HCT116 (cell line): ENCODE measurements around the gene RUNX2. TPM values are rescaled to one million over a fixed set of nuclear protein-coding genes. Genes with fewer than 3 reads are reported as not detected.

ENCODE experiments used
- ATAC-seq: fragments of 200-7000 bp; cut with Tn5 transposase; 2 replicates; pipeline ENCODE4 v1.9.1; 2020; ENCODE audit warnings: mild to moderate bottlenecking, moderate library complexity
- BruUV-seq: library from RNA; stranded (reverse); fragments of 400-500 nt; replicated peaks from 2 replicates; lab custom pipeline; 2021; lab: Mats Ljungman, UMichigan
- CTCF ChIA-PET: fragments of 300-600 bp; sonication (Branson Sonifier 250); formaldehyde crosslinking; loops from one replicate; lab custom pipeline; 2021; ENCODE audit warnings: antibody characterized with exemption; lab: Charles Lee
- POLR2A ChIA-PET: fragments of 300-600, 350-600 bp; sonication (Branson Sonifier 250); formaldehyde crosslinking; loops from one replicate; lab custom pipeline; 2021; ENCODE audit warnings: antibody characterized with exemption; lab: Charles Lee
- RAD21 ChIA-PET, 2 experiments: fragments of 300-600 bp; sonication (Branson Sonifier 250); formaldehyde crosslinking; loops; one replicate each; lab custom pipeline; 2023; ENCODE audit warnings: low total read pairs in 2 of 2; ENCODE audit not compliant: uncharacterized antibody in 2 of 2, unreplicated experiment in 2 of 2, low non-redundant PET in 1 of 2; lab: Charles Lee
- DNase-seq: peaks from one replicate; pipeline ENCODE4 v3.0.0-alpha.2; 2010; ENCODE audit warnings: low read depth, low spot score
- H2AFZ ChIP-seq: fragments of 200-600 bp; shearing (Covaris generic), sonication (generic); 2 replicates; pipeline ENCODE4 v1.6.1; 2017; ENCODE audit warnings: low read depth, mixed run types, mixed read lengths, antibody characterized with exemption, low read length; ENCODE audit not compliant: poor library complexity, severe bottlenecking
- H3K27ac ChIP-seq: 2 replicates; pipeline ENCODE4 v1.5.1; 2012; ENCODE audit warnings: low read depth, low read length
- H3K27me3 ChIP-seq: fragments of 200-600 bp; sonication (generic); 2 replicates; pipeline ENCODE4 v1.6.1; 2016; ENCODE audit warnings: mixed run types, low read length, mixed read lengths; ENCODE audit not compliant: insufficient read depth
- H3K36me3 ChIP-seq, 2 experiments: fragments of 200-500 bp in 1 of 2; fragments of 200-600 bp in 1 of 2; sonication (Bioruptor generic) in 1 of 2; sonication (generic) in 1 of 2; 2 replicates each; pipeline versions ENCODE4 v1.5.1 to v1.6.1; 2014 to 2016; ENCODE audit warnings: low read length in 2 of 2, inconsistent platforms in 1 of 2, mixed read lengths in 1 of 2, mixed run types in 1 of 2; ENCODE audit not compliant: insufficient read depth in 2 of 2, control insufficient read depth in 1 of 2
- H3K4me1 ChIP-seq, 2 experiments: fragments of 200-600 bp in 1 of 2; sonication (generic) in 1 of 2; 2 replicates each; pipeline versions ENCODE4 v1.5.1 to v1.6.1; 2012 to 2017; ENCODE audit warnings: low read length in 2 of 2, inconsistent platforms in 1 of 2, mild to moderate bottlenecking in 1 of 2, mixed read lengths in 1 of 2, mixed run types in 1 of 2, moderate library complexity in 1 of 2; ENCODE audit not compliant: insufficient read depth in 2 of 2, control insufficient read depth in 1 of 2
- H3K4me2 ChIP-seq: fragments of 200-600 bp; sonication (generic); 2 replicates; pipeline ENCODE4 v1.6.1; 2017; ENCODE audit warnings: mixed run types, low read length, mixed read lengths
- H3K4me3 ChIP-seq, 2 experiments: fragments of 200-600 bp in 1 of 2; sonication (generic) in 1 of 2; replicated peaks in 1 of 2; 2 replicates each; pipeline ENCODE4 v1.5.1; 2011 to 2016; ENCODE audit warnings: low read length in 2 of 2, control low read depth in 1 of 2, low read depth in 1 of 2, mild to moderate bottlenecking in 1 of 2, mixed read lengths in 1 of 2, mixed run types in 1 of 2
- H3K79me2 ChIP-seq: fragments of 200-600 bp; sonication (generic); 2 replicates; pipeline ENCODE4 v1.6.1; 2017; ENCODE audit warnings: mild to moderate bottlenecking, mixed run types, low read length, moderate library complexity, mixed read lengths; ENCODE audit not compliant: insufficient read depth
- H3K9ac ChIP-seq: fragments of 200-600 bp; sonication (generic); 2 replicates; pipeline ENCODE4 v1.6.1; 2016; ENCODE audit warnings: low read length, mixed read lengths
- H3K9me2 ChIP-seq: fragments of 200-600 bp; sonication (generic), shearing (Covaris generic); 2 replicates; pipeline ENCODE4 v1.6.1; 2017; ENCODE audit warnings: mixed run types, mild to moderate bottlenecking, moderate library complexity; ENCODE audit not compliant: insufficient read depth
- H3K9me3 ChIP-seq, 2 experiments: fragments of 200-500 bp in 1 of 2; fragments of 200-600 bp in 1 of 2; sonication (Bioruptor generic) in 1 of 2; sonication (generic) in 1 of 2; 2 replicates each; pipeline ENCODE4 v1.6.1; 2014 to 2017; ENCODE audit warnings: low read length in 2 of 2, mixed read lengths in 2 of 2, inconsistent platforms in 1 of 2, low read depth in 1 of 2, mild to moderate bottlenecking in 1 of 2, mixed run types in 1 of 2, moderate library complexity in 1 of 2; ENCODE audit not compliant: control insufficient read depth in 1 of 2, insufficient read depth in 1 of 2
- H4K20me1 ChIP-seq: fragments of 200-600 bp; sonication (generic), shearing (Covaris generic); 2 replicates; pipeline ENCODE4 v1.6.1; 2017; ENCODE audit warnings: mixed run types, mild to moderate bottlenecking, moderate library complexity; ENCODE audit not compliant: insufficient read depth
- CBX3 ChIP-seq: IDR thresholded peaks from 2 replicates; pipeline ENCODE4 v1.6.1; 2012; ENCODE audit warnings: low read depth
- EZH2phosphoT487 ChIP-seq: fragments of 200-600 bp; IDR thresholded peaks from 2 replicates; pipeline ENCODE4 v1.6.1; 2018; ENCODE audit warnings: antibody characterized with exemption, borderline replicate concordance
- POLR2A ChIP-seq: IDR thresholded peaks from 2 replicates; pipeline ENCODE4 v1.7.0; 2011; ENCODE audit warnings: borderline replicate concordance; ENCODE audit not compliant: insufficient read depth, insufficient read length; ENCODE audit errors: extremely low read depth
- RAD21 ChIP-seq: IDR thresholded peaks from 2 replicates; pipeline ENCODE4 v1.6.1; 2012; ENCODE audit warnings: low read depth, mild to moderate bottlenecking
- SIN3A ChIP-seq: IDR thresholded peaks from 2 replicates; pipeline ENCODE4 v1.6.1; 2012; ENCODE audit warnings: low read depth
- SRF ChIP-seq: IDR thresholded peaks from 2 replicates; pipeline ENCODE4 v1.6.1; 2012; ENCODE audit warnings: low read depth
- YY1 ChIP-seq: IDR thresholded peaks from 2 replicates; pipeline ENCODE4 v1.6.1; 2011; ENCODE audit warnings: low read length, low read depth, moderate library complexity, mild to moderate bottlenecking; ENCODE audit not compliant: insufficient replicate concordance; ENCODE audit errors: extremely low read depth
- ZFX ChIP-seq: fragments of 450-650 bp; IDR thresholded peaks from 2 replicates; pipeline ENCODE4 v1.6.1; 2017
- intact Hi-C: fragments of 100-400 bp; cut with micrococcal nuclease; formaldehyde crosslinking; loops from 2 replicates; pipeline ENCODE4 v1.10.0; 2022
- total RNA-seq: library from RNA; stranded (reverse); gene quantifications from one replicate; pipeline ENCODE4 v1.2.1, GENCODE V29; 2021; ENCODE audit not compliant: unreplicated experiment
- TF ChIP-seq, protein P1 (sequence below): IDR thresholded peaks from 2 replicates; pipeline ENCODE4 v1.6.1; 2012
- TF ChIP-seq, protein P2 (sequence below): IDR thresholded peaks from 2 replicates; pipeline ENCODE4 v1.6.1; 2011; ENCODE audit warnings: mild to moderate bottlenecking, low read length, moderate library complexity; ENCODE audit not compliant: insufficient replicate concordance; ENCODE audit errors: extremely low read depth

Gene RUNX2
- total RNA-seq, 1 experiment from 2014 or later, result 1.1 TPM

DNA sequence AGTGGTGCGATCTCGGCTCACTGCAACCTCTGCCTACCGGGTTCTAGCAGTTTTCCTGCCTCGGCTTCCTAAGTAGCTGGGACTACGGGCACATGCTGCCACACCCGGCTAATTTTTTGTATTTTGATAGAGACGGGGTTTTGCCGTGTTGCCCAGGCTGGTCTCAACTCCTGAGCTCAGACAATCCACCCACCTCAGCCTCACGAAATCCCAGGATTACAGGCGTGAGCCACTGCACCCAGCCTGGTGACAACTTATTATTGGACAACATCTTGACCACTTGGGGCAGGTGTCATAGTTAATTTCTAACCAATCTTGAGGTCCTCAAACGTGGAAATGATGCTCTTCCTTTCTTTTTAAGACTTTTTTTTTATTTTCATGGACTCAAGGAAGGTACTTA, 383.9 kb downstream of the RUNX2 start:
- Histone ChIP-seq H2AFZ (no peak overlapping the region), H3K79me2 (no peaks in the 10 kb centered on the region), H3K9me3 (no peaks in the 10 kb centered on the region), H4K20me1 (no peaks in the 10 kb centered on the region), H3K4me3 (no peak overlapping the region), H3K9me2 (no peaks in the 10 kb centered on the region), H3K4me1 (peaks cover 0 to 4% of the 10 kb centered on the region in 2 experiments; a peak in 2 of 4 replicates), H3K36me3 (no peaks in the 10 kb centered on the region), H3K9ac (no peak overlapping the region), H3K27me3 (no peaks in the 10 kb centered on the region), H3K4me2 (no peak overlapping the region), H3K27ac (no peak overlapping the region)
- ChIA-PET POLR2A (no interaction called here), CTCF (no interaction called here), RAD21 (no interaction called here)
- BruUV-seq, result no TSS peak
- no peak for ATAC-seq
- no peak for DNase-seq
- intact Hi-C loops, result loop anchor here (5.0 to 10.0 kb wide), 2 partner anchors 335 to 1237 kb away; partner anchors contain the start of gene SUPT3H
- TF ChIP-seq ZFX (no peak), RAD21 (no peak), EZH2phosphoT487 (no peak), SRF (no peak), SIN3A (no peak), CBX3 (no peak), POLR2A (no peak), YY1 (no peak)
- TF ChIP-seq, protein P1, sequence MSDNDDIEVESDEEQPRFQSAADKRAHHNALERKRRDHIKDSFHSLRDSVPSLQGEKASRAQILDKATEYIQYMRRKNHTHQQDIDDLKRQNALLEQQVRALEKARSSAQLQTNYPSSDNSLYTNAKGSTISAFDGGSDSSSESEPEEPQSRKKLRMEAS, result no peak
- TF ChIP-seq, protein P2, sequence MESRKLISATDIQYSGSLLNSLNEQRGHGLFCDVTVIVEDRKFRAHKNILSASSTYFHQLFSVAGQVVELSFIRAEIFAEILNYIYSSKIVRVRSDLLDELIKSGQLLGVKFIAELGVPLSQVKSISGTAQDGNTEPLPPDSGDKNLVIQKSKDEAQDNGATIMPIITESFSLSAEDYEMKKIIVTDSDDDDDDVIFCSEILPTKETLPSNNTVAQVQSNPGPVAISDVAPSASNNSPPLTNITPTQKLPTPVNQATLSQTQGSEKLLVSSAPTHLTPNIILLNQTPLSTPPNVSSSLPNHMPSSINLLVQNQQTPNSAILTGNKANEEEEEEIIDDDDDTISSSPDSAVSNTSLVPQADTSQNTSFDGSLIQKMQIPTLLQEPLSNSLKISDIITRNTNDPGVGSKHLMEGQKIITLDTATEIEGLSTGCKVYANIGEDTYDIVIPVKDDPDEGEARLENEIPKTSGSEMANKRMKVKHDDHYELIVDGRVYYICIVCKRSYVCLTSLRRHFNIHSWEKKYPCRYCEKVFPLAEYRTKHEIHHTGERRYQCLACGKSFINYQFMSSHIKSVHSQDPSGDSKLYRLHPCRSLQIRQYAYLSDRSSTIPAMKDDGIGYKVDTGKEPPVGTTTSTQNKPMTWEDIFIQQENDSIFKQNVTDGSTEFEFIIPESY, result no peak
